GM19468 (cell line): ENCODE measurements around the gene IL1A.
"Not testable (repeated sequence)": the region's sequence is repeated elsewhere in the genome, so short reads cannot be mapped to it uniquely, and the experiment has no call there.

Experiments
- ATAC-seq: cut with Tn5 transposase; IDR thresholded peaks from one replicate; pipeline ENCODE4 v1.9.1; 2021; ENCODE audit warnings: mild to moderate bottlenecking, moderate library complexity, moderate number of reproducible peaks; ENCODE audit not compliant: unreplicated experiment; ENCODE audit errors: extremely low read depth

IL1A gene, protein sequence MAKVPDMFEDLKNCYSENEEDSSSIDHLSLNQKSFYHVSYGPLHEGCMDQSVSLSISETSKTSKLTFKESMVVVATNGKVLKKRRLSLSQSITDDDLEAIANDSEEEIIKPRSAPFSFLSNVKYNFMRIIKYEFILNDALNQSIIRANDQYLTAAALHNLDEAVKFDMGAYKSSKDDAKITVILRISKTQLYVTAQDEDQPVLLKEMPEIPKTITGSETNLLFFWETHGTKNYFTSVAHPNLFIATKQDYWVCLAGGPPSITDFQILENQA

DNA sequence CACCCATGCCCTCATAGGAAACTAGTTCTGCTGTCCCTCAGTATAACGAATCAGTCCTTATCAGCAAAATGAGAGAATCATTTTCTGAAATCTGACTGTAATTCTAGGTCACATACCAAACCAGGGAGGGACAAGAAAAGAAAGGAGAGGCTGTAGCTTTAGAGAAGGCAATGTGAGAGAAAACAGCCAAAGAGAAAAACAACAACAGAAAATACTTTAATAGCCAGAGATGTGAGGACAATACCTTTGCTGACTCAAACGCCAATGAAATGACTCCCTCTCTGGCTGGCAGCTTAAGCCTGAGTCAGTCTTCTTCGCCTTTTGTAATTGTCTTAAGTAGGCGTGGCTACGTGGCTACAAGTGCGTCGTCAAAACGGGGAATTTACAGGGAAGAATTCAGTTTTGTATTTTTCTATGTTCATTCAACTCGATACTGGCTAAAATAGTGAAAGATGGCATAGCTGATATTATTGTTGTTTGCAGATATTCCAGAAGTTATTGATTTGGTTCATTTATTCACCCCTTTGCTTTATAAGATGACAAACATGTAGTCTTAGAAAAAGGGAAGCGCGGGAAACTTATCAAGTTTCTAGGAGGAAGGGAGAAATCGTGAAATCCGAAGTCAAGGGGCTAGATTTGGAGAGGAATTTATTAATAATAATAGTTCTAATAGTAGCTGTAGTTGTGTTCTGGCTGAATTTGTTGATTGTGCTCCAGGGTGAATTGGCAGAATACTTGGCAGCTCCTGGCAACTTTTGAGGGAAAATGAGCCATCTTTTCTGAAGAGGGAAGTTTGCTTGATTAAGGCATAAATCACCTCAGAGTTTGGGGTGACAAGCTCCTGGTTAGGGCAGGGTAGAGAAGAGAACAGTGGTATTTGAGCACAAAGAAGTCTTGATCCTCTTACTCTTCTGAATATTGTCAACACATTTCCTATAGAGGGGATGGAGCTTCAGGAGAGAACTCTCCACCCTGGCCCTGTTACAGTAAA is at the start of gene IL1A:
TSS of gene IL1A (minus strand) at position 295 of the 991 bp plus-strand sequence. CDS start 723 bp downstream, outside the sequence.
- no peak for ATAC-seq

DNA sequence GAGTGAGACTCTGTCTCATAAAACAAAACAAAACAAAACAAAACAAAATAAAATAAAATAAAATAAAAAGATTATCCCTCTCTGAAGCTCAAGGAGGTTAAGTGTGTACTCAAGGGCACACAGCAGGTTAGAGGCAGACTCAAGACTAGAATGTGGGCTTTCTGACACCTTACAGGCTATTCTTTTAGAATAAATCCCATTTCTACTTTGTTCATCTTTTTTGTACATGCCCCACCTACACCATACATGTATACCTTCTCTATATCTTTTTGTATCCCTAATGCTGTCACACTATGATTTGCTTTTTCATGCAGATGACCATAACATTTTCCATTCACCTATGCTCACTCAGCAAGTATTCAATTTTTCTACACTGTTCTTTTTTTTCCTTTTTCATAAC is 49.7 kb upstream of the IL1A start:
- ATAC-seq: no peak

DNA sequence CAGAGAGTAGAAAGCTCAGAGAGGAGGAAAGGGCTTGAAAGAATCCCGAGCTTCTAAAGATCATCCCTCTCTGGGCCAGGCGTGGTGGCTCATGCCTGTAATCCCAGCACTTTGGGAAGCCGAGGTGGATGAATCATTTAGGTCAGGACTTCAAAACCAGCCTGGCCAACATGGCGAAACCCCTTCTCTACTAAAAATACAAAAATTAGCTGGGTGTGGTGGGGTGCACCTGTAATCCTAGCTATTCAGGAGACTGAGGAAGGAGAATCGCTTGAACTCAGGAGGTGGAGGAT is 49.3 kb upstream of the IL1A start:
- not testable (repeated sequence) for ATAC-seq

DNA sequence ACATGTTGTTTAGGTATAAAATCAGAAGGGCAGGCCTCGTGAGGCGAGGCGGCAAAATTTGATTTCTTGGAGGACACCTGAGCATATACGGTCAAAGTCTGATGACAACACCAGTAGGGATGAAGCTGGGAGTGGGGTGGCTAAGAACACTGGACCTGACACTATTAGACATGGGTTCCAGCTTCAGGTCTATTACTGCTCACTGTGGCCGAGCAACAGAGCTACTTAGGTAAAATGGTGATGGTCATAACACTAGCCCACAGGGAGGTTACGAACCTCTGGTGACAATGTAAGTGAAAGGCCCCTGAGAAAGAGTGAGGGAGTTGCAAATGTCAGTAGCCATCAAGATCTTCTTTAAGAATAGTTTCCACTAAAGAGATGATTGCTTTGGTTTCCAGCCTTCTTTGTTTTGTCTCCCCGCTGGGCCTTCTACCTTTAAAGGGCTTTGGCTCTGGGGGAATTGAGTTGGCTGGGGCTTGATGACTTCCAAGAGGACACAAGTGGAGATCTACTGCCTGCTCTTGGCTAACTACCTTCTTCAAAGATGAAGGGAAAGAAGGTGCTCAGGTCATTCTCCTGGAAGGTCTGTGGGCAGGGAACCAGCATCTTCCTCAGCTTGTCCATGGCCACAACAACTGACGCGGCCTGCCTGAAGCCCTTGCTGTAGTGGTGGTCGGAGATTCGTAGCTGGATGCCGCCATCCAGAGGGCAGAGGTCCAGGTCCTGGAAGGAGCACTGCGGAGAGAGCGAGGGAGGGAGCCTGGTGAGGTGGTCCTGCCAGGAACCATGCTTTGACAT is 48.7 kb upstream of the IL1A start:
- ATAC-seq: no peak

DNA sequence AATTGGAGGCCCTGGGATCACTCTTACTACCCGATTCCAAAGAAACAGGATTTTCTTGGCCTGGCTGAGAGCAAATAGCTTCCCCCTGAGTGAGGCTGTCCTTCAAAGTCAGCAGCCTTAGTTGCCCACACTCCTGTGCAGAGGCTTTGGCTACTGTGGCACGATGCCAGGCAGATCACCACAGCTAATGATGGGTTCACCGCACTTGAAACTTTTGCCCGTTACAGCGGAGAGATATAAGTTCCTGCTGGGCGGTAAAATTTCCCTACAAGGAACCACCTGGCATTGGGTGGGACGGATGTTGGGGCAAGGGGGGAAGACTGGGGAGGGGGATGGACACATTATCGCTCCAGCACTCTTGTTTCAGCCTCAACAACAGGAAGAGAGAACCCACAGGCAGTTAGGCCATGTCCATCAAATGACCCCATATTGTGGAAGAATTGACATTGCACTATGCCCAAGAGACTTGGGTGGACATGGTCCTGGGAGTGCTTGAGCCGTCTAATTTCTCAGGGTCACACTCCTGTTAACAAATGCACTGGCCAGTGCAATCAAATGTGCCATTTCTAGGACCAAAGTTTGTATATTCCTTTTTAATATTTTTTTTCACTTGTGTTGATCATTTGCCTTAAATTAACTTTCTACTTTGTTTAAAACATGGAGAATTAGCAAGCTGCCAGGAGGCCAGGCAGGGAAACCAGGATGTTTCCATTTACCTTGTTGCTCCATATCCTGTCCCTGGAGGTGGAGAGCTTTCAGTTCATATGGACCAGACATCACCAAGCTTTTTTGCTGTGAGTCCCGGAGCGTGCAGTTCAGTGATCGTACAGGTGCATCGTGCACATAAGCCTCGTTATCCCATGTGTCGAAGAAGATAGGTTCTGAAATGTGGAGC is 47.9 kb upstream of the IL1A start:
- no peak for ATAC-seq

DNA sequence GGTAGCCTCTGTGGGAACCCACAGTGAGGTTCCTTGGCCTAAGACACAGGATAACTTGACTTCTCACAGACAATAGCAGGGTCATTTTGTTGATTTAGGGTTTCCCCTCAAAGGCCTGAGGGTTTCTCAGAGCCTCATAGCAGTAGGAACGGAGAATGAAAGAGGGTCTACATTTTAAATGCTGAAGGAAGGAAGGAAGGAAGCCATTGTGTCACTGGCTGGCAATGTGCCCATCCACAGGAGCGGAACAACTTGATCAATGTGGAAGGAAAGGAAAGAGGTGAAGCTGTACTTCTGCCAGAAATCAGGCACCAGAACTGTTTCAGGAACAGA is 47.2 kb upstream of the IL1A start:
- no peak for ATAC-seq

DNA sequence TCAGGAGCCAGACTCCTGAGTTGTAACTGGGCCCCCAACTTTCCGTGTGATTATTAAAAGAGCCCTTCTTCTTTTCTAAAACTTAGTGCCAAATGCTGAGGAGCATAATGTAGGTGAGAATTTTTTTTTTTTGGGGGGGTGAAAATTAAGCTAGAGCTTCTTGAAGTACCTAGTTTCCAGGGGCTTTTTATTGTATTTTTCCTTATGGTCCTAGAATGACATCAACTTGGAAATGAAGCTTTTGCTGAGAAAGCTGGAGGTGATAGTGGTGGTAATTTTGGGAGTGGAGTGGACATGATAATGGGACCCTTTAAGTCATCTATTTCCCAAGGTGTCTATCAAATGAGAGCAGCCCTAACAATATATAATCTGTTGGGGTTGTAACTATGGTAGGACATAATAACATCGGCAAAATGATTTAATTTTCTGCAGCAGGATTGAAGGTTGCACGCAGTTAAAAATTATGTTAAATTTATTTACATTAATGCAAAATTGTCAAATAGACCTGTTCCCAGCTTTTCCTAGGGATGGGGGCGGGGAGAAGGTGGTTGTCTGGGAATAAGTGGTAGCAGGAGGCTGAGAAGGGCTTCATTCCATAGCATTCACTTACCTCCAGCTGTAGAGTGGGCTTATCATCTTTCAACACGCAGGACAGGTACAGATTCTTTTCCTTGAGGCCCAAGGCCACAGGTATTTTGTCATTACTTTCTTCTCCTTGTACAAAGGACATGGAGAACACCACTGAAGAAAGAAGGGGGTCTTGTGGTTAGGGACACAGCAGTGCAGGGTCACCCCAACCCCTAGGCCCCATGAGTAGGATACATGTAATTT is 46.6 kb upstream of the IL1A start:
- no peak for ATAC-seq

DNA sequence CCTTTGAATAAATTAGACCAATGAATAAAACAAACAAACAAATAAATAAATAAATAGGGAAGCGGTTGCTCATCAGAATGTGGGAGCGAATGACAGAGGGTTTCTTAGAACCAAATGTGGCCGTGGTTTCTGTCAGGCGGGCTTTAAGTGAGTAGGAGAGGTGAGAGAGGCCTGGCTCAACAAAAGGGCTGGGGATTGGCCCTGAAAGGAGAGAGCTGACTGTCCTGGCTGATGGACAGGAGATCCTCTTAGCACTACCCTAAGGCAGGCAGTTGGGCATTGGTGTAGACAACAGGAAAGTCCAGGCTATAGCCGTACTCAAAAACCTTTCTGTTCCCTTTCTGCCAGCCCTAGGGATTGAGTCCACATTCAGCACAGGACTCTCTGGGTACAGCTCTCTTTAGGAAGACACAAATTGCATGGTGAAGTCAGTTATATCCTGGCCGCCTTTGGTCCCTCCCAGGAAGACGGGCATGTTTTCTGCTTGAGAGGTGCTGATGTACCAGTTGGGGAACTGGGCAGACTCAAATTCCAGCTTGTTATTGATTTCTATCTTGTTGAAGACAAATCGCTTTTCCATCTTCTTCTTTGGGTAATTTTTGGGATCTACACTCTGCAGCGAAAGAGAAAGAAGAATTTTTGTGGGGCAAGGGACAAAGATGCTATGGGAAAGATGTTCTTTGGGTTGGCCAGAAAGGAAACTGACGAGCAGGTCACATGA is 45.8 kb upstream of the IL1A start:
- ATAC-seq: no peak

DNA sequence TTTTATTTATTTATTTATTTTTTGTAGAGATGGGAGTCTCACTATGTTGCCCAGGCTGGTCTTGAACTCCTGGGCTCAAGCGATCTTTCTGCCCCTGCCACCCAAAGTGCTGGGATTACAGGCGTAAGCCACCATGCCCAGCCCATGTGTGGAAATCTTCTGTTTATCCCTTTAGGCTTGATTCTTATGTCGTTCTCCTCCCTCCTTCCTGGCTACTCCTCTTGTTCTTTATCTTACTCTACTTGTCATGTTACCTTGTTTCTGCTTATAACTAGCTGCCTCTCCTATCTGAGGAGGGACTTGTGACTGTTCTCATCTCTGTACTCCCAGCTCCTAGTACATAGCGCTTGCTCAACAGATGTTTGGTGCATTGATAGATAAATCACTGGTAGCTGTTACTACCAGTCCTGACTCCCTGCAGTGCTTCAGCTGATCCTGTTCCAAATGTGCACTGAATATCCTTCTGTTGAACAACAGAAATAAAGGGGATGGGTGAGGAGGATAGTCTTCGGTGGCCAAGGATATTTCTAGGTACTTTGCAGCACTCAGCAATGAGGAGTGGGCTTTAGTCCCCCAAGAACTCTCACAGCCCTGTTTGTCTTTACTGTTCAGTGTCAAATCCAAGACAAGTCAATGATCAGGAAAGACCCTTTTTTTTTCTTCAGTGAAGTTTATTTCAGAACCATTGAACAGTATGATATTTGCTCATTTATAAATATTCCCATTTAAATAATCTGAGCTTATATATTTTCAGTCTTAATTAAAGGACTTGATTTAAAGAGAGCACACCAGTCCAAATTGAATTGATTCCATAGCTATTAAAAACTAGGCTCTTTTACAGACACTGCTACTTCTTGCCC is 45.0 kb upstream of the IL1A start:
- ATAC-seq: no peak

DNA sequence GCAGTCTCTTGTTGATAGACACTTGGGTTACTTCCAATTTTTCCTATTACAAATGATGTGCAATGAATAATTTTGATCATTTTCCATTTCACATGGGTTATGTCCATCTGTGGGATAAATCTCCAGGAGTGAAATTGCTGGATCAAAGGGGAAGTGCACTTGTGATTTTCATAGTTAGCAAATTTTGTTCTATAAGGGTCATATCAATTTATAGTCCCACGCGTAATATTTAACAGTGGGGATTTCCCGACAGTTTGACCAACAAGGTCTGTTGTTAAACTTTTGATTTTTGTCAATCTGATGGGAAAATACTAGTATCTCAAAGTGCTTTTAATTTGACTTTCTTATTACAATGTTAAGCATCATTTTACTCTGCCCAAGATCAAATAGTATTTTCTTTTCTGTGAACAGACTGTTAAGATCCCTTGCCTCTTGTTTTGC is 44.0 kb upstream of the IL1A start:
- no peak for ATAC-seq

DNA sequence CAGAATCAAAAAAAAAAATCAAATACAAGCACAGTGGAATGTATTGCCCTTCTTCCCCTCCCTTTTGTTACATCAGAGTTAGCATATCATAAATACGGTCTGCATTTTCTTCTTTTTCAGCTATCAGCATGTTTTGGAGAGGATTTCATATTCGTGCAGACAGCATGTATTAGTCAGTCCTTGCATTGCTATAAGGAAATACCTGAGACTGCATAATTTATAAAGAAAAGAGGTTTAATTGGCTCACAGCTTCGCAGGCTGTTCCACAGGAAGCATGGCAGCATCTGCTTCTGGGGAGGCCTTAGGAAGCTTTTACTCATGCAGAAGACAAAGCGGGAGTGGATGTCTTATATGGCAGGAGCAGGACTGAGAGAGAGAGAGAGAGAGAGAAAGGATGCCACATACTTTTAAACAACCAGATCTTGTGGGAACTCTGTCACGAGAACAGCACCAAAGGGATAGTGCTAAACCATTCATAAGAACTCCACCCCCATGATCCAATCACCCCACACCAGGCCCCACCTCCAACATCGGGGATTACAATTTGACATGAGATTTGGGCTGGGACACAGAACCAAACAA is 43.4 kb upstream of the IL1A start:
- ATAC-seq: no peak

DNA sequence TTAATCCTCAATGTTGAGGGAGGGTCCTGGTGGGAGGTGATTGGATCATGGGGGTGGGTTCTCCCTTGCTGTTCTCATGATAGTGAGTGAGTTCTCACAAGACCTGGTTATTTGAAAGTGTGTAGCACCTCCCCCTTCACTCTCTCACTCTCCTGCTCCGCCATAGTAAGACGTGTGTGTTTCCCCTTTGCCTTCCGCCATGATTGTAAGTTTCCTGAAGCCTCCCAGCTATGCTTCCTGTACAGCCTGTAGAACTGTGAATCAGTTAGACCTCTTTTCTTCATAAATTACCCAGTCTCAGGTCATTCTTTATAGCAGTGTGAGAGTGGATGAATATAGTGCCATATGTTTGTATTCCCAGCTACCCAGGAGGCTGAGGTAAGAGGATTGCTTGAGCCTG is 42.7 kb upstream of the IL1A start:
- no peak for ATAC-seq

DNA sequence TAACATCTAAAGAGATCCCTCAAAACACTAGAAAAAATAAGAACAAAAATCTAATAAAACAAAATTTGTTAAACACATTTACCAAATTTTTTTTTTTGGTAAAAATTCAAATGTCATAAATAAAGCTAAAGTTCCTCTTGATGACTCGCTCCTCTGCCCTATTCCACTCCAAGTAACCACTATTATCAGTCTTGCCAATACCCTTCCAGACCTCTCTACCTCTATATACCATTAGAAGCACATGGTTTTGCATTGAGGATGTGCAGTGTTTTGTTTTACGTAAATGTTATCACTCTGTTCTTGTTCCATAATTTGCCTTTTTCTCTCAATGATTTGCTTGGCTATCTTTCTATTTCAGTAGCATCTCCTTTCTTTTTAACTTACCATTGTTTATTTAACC is 41.4 kb upstream of the IL1A start:
- no peak for ATAC-seq

DNA sequence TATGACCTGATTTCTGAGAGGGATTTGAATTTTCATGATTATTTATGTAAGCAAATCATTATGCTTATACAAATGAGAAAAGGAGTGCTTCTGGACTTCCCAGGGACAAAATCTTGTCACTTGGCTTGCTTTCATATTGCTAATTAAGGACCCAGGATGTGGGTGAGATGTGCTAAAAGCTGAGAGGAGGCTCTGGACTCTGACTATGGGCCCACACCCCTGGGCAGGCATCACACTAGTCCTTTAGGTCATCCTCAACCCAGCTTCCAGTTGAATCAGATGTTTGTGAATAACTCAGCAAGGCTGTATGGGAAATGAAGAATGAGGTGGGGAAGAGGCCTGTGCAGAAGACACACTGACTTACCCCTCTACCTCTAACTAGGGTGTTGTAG is 40.4 kb upstream of the IL1A start:
- no peak for ATAC-seq

DNA sequence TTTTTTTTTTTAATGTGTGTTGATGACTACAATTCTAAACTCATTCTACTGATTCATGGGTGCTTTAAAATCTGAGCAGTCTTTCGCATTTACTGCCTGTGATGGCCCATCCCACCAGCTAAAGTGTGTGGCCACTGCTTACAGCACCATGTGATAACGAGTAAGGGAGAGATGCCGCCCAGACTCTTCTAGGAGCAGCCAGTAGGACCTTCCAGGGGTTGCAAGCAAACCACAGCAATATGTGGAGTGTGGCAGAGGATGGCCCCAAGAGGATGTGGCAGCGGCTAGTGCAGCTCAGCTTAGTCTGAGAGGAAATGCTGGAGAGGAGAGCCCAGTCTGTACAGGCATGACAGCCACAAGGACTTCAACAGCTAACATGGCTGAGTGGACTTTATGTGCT is 37.4 kb upstream of the IL1A start:
- no peak for ATAC-seq

DNA sequence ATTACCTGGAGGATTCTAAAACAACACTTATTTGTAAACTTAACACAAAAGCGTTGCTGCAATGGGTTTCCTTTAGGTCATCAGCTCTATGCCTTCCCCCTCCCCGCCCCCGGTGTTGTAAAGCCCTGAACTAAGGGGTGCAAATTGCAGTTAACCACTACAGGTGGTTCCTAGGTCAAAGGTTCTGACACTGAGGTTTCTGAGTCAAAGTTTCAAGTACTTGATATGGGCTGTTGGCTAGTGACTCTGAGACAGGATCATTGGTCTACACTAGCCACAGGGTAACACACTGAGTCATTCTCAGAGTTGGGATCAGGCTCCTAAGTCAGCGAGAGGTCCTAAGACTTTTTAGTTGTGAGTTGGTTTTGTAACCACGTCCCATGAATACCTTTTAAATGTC is 36.8 kb upstream of the IL1A start:
- ATAC-seq: peak; percentile 51

DNA sequence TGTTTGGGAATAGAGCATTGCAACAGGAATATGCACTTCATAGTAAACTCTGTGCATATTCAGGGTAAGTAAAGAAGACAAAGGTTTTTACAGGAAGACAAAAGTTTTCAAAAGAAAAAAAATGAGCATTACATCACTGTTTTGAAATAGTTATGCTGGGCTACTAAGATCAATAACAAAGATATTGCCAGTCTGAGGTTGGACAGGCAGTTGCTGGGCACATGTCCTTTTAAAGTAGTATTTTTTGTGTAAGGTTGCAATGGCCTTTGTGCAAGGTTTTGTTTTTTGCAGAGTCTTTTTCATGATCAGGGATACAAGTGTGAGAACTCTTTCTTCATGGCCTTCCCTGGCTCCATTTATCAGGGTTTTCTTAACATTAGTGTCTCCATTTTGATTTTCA is 36.0 kb upstream of the IL1A start:
- ATAC-seq: no peak
